RKO (cell line): ENCODE results near the gene VSIG8.

Source experiments
- DNase-seq: peaks from one replicate; pipeline ENCODE4 v3.0.0-alpha.2; 2016; ENCODE audit warnings: low spot score

The VSIG8 gene

GRCh38 chr1:159829273-159829634 lies 33.2 kb downstream of the VSIG8 start:
- DNase-seq = peak; percentile 37

GRCh38 chr1:159828581-159829272 lies 33.7 kb downstream of the VSIG8 start:
- no peak for DNase-seq

- no peak for DNase-seq
Measured at GRCh38 chr1:159828176-159828575, 34.3 kb downstream of the VSIG8 start.

- DNase-seq = no peak
Measured at GRCh38 chr1:159827549-159827948, 34.9 kb downstream of the VSIG8 start.

- DNase-seq = no peak
Measured at GRCh38 chr1:159827102-159827490, 35.4 kb downstream of the VSIG8 start.

- no peak for DNase-seq
Measured at GRCh38 chr1:159826441-159827101, 35.9 kb downstream of the VSIG8 start, which contains the start of gene SLAMF8. SLAMF8 (plus strand) TSS chr1:159826873; CDS start chr1:159826899, 26 bp downstream.

- DNase-seq = no peak
Measured at GRCh38 chr1:159825564-159825963, 36.9 kb downstream of the VSIG8 start.

GRCh38 chr1:159823406-159823805 lies 39.1 kb downstream of the VSIG8 start:
- no peak for DNase-seq

GRCh38 chr1:159821171-159821867 lies 41.1 kb downstream of the VSIG8 start:
- peak; percentile 54 for DNase-seq

GRCh38 chr1:159817276-159818041 lies 45.0 kb downstream of the VSIG8 start:
- DNase-seq = peak; percentile 82

- DNase-seq = no peak
Measured at GRCh38 chr1:159815926-159816325, 46.5 kb downstream of the VSIG8 start.

- DNase-seq = peak; percentile 17
Measured at GRCh38 chr1:159804924-159805323, 57.5 kb downstream of the VSIG8 start.
